ENCODE data around the gene LRG1.

Gene LRG1

DNA sequence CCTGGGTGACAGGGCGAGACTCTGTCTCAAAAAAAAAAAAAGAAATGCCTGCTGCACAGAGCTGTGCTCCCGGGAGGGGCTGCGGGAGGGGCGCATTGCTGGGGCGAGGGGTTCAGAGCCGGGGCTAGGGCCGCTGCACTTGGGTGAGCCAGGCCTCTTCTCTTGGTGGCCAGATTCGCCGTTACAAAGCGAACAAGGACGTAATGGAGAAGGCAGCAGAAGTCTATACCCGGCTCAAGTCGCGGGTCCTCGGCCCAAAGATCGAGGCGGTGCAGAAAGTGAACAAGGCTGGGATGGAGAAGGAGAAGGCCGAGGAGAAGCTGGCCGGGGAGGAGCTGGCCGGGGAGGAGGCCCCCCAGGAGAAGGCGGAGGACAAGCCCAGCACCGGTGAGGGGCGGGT, 40.5 kb downstream of the LRG1 start:
- peaks cover 27% of the 10 kb centered on the region for H3K36me3 ChIP-seq (ENCODE audit: control insufficient read depth, insufficient read depth, low read length)
- TF ChIP-seq, protein P1, sequence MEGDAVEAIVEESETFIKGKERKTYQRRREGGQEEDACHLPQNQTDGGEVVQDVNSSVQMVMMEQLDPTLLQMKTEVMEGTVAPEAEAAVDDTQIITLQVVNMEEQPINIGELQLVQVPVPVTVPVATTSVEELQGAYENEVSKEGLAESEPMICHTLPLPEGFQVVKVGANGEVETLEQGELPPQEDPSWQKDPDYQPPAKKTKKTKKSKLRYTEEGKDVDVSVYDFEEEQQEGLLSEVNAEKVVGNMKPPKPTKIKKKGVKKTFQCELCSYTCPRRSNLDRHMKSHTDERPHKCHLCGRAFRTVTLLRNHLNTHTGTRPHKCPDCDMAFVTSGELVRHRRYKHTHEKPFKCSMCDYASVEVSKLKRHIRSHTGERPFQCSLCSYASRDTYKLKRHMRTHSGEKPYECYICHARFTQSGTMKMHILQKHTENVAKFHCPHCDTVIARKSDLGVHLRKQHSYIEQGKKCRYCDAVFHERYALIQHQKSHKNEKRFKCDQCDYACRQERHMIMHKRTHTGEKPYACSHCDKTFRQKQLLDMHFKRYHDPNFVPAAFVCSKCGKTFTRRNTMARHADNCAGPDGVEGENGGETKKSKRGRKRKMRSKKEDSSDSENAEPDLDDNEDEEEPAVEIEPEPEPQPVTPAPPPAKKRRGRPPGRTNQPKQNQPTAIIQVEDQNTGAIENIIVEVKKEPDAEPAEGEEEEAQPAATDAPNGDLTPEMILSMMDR (IDR thresholded peaks at IDR 0.05; ENCODE audit: insufficient read depth, low read length, poor library complexity, severe bottlenecking), result no peak
- DNase-seq (ENCODE audit: extremely low read depth, insufficient read length), result no peak

DNA sequence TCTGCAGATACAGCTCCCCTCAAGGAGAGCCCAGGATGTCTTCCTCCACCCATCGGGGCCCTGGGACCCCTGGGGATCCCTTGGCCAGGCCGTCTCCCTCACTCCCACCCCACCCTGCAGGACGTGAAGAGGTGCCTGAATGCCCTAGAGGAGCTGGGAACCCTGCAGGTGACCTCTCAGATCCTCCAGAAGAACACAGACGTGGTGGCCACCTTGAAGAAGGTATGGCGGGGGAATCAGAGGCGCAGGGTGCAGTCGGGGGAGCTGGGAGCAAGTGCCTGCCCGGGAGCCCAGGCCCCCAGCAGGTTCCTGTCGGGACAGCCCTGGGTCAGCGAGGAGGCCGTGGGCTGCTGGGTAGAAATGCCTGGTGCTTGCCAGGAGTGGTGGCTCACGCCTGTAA, 41.1 kb downstream of the LRG1 start:
- H3K36me3 ChIP-seq (ENCODE audit: control insufficient read depth, insufficient read depth, low read length), result peaks cover 27% of the 10 kb centered on the region
- TF ChIP-seq, protein P1 (IDR thresholded peaks at IDR 0.05; ENCODE audit: insufficient read depth, low read length, poor library complexity, severe bottlenecking), result no peak
- no peak overlapping the region for H3K4me3 ChIP-seq (replicated peaks; ENCODE audit: low read depth, low read length)
- DNase-seq (ENCODE audit: extremely low read depth, insufficient read length), result no peak
- H3K27me3 ChIP-seq (replicated peaks; ENCODE audit: control insufficient read depth, insufficient read depth, low read length), result no peaks in the 10 kb centered on the region

More for the DNA sequence above, 40.5 kb downstream of the LRG1 start:
- Histone ChIP-seq H3K27me3 (replicated peaks; ENCODE audit: control insufficient read depth, insufficient read depth, low read length) (no peaks in the 10 kb centered on the region), H3K4me3 (replicated peaks; ENCODE audit: low read depth, low read length) (no peak overlapping the region)

DNA sequence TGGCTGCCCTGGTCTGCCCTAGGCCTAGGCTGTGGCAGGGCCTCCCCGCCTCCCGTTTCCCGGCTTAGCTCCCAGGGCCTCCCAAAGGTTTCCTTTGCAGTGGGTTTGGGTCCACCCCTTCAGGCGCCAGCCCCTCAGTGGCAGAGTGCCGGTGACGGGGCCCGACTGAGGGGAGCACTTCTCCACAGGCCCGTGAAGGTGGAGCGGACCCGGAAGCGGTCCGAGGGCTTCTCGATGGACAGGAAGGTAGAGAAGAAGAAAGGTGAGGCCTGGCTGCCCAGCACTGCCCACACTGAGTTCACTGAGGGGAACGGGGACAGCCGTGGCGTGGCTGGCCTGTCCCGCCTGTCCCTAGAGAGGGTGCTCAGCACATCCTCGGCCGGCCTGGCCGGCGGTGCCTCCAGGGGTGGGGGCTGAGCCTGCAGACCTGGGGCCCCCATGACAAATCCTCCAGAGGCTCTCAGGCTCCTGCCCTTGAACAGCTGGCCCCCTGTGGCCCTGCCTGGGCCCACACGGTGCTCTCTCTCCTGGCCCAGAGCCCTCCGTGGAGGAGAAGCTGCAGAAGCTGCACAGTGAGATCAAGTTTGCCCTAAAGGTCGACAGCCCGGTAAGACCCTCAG, 42.0 kb downstream of the LRG1 start:
- Histone ChIP-seq H3K36me3 (ENCODE audit: control insufficient read depth, insufficient read depth, low read length) (peaks cover 30% of the 10 kb centered on the region), H3K27me3 (replicated peaks; ENCODE audit: control insufficient read depth, insufficient read depth, low read length) (no peaks in the 10 kb centered on the region), H3K4me3 (replicated peaks; ENCODE audit: low read depth, low read length) (no peak overlapping the region)
- no peak for DNase-seq (ENCODE audit: extremely low read depth, insufficient read length)
- TF ChIP-seq, protein P1 (IDR thresholded peaks at IDR 0.05; ENCODE audit: insufficient read depth, low read length, poor library complexity, severe bottlenecking), result no peak

DNA sequence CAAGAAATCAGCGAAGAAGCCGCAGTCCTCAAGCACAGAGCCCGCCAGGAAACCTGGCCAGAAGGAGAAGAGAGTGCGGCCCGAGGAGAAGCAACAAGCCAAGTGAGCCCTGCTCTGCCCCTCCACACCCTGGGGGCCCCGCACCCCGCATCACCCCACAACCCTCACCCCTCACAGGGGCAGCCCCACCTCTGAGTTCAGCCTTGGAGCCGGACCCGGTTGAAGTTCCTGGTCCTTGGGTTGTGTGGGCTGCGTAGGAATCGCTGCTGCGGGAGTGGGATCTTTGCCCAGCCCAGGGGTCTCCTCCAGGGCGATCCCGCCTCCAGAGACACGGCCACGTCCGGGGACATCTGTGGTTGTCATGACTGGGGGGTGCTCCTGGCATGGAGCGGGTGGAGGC, 43.5 kb downstream of the LRG1 start:
- TF ChIP-seq, protein P1 (IDR thresholded peaks at IDR 0.05; ENCODE audit: insufficient read depth, low read length, poor library complexity, severe bottlenecking), result no peak
- DNase-seq (ENCODE audit: extremely low read depth, insufficient read length), result no peak
- Histone ChIP-seq H3K4me3 (replicated peaks; ENCODE audit: low read depth, low read length) (no peak overlapping the region), H3K27me3 (replicated peaks; ENCODE audit: control insufficient read depth, insufficient read depth, low read length) (no peaks in the 10 kb centered on the region), H3K36me3 (ENCODE audit: control insufficient read depth, insufficient read depth, low read length) (peaks cover 31% of the 10 kb centered on the region)

DNA sequence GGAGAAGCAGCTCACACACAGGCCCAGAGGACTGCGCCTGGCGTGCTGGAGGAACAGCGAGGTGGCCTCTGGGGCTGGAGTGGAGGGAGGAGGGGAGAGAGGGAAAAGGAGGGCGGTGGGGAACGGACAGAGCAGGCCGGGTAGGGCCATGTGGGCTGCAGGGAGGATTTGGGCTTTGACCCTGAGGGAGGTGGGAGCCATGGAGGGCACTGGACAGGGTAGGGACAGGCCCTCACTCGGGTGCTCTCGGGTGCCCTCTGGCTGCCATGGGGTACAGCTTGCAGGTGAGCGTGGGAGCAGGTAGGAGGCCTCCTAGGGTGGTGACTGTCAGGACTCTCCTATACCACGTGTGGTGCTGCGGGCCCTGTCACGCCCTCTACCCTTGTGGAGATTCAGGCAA, 44.4 kb downstream of the LRG1 start:
- no peaks in the 10 kb centered on the region for H3K27me3 ChIP-seq (replicated peaks; ENCODE audit: control insufficient read depth, insufficient read depth, low read length)
- DNase-seq (ENCODE audit: extremely low read depth, insufficient read length), result no peak
- H3K36me3 ChIP-seq (ENCODE audit: control insufficient read depth, insufficient read depth, low read length), result peaks cover 29% of the 10 kb centered on the region
- H3K4me3 ChIP-seq (replicated peaks; ENCODE audit: low read depth, low read length), result no peak overlapping the region
- TF ChIP-seq, protein P1 (IDR thresholded peaks at IDR 0.05; ENCODE audit: insufficient read depth, low read length, poor library complexity, severe bottlenecking), result peak; percentile 52

DNA sequence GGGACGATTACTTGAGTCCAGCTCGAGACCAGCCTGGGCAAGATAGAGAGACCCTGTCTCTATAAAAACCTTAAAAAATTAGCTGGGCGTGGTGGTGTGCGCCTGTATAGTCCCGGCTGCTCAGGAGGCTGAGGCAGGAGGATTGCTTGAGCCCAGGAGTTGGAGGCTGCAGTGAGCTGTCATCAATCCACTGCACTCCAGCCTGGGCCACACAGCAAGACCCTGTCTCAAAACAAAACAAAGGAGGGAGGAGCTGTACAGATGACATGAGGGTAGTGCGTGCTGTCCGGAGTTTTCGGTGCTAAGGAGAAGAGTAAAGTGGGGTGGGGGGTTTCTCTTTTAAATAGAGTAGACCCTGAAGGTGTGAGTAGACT, 45.2 kb downstream of the LRG1 start:
- no peak for DNase-seq (ENCODE audit: extremely low read depth, insufficient read length)
- TF ChIP-seq, protein P1 (IDR thresholded peaks at IDR 0.05; ENCODE audit: insufficient read depth, low read length, poor library complexity, severe bottlenecking), result no peak
- Histone ChIP-seq H3K27me3 (replicated peaks; ENCODE audit: control insufficient read depth, insufficient read depth, low read length) (no peaks in the 10 kb centered on the region), H3K4me3 (replicated peaks; ENCODE audit: low read depth, low read length) (no peak overlapping the region), H3K36me3 (ENCODE audit: control insufficient read depth, insufficient read depth, low read length) (peaks cover 26% of the 10 kb centered on the region)

Measured in GM06990 (cell line).